K562 (cell line): ENCODE data around the gene GLE1. TPM values are rescaled to one million over a fixed set of nuclear protein-coding genes. Genes with fewer than 3 reads are reported as not detected.

Experiments used
- ARNT ChIP-seq, 2 experiments: fragments of 450-650 bp; IDR thresholded peaks; 2 replicates each; pipeline ENCODE4 v1.6.1; 2016; ENCODE audit warnings: mild to moderate bottlenecking in 1 of 2
- CREM ChIP-seq: IDR thresholded peaks from 2 replicates; pipeline ENCODE4 v1.6.1; 2014; ENCODE audit warnings: antibody characterized with exemption, low read depth
- ETV1 ChIP-seq: fragments of 450-650 bp; conservative IDR thresholded peaks from 2 replicates; pipeline ENCODE4 v1.6.1; 2016; ENCODE audit warnings: missing genetic modification characterization, control low read depth, low read depth, missing compliant biosample characterization
- JUN ChIP-seq, 2 experiments: sonication (generic) in 1 of 2; formaldehyde crosslinking in 1 of 2; IDR thresholded peaks; 2 replicates each; pipeline versions ENCODE4 v1.6.1 to v1.8.0; 2012 to 2022; ENCODE audit warnings: borderline replicate concordance in 2 of 2, mild to moderate bottlenecking in 2 of 2, improper control_type of control experiment in 1 of 2, low read depth in 1 of 2, low read length in 1 of 2, missing genetic modification reagents in 1 of 2
- MTA3 ChIP-seq: fragments of 450-650 bp; formaldehyde crosslinking; IDR thresholded peaks from 2 replicates; pipeline ENCODE4 v1.6.1; 2017; ENCODE audit warnings: mild to moderate bottlenecking, borderline replicate concordance
- SMARCA4 ChIP-seq: fragments of 450-650 bp; IDR thresholded peaks from 2 replicates; pipeline ENCODE4 v1.6.1; 2016
- SUPT5H ChIP-seq: fragments of 450-650 bp; IDR thresholded peaks from 2 replicates; pipeline ENCODE4 v1.6.1; 2016
- polyA plus RNA-seq, 8 experiments: library from polyadenylated mRNA; depleted of rRNA in 4 of 8; stranded (reverse) in 5 of 8; unstranded in 3 of 8; fragments of >200 nt; fragmentation: Nextera tagmentation in 2 of 8; fragmentation: Illumina TruSeq in 1 of 8; extraction: Ambion mirVana in 2 of 8; extraction: Trizol in 1 of 8; gene quantifications; 2 replicates each; pipeline versions ENCODE4 v1.2.1 to v1.2.3, GENCODE V29; 2011 to 2014; ENCODE audit warnings: inconsistent platforms in 1 of 8, missing spikeins in 1 of 8
- total RNA-seq, 7 experiments: library from RNA; depleted of rRNA in 6 of 7; stranded (reverse); fragments of >200 nt in 6 of 7; fragmentation: Illumina TruSeq in 2 of 7; extraction: Trizol in 2 of 7; gene quantifications; 2 replicates each; pipeline versions ENCODE4 v1.2.1 to v1.2.3, GENCODE V29; 2011 to 2021; ENCODE audit warnings: low replicate concordance in 1 of 7
- TF ChIP-seq, protein P1 (sequence below): sonication (generic); formaldehyde crosslinking; IDR thresholded peaks from 2 replicates; pipeline ENCODE4 v1.8.1; 2023; ENCODE audit warnings: missing genetic modification reagents, mild to moderate bottlenecking, borderline replicate concordance
- TF ChIP-seq, protein P2 (sequence below), 2 experiments: IDR thresholded peaks; 2 replicates each; pipeline ENCODE4 v1.6.1; 2012; ENCODE audit warnings: improper control_type of control experiment in 2 of 2, low read depth in 2 of 2, low read length in 2 of 2, borderline replicate concordance in 1 of 2
- TF ChIP-seq, protein P3 (sequence below), 2 experiments: fragments of 450-650 bp in 1 of 2; sonication (generic) in 1 of 2; formaldehyde crosslinking in 1 of 2; IDR thresholded peaks; 2 replicates each; pipeline versions ENCODE4 v1.7.1 to v1.9.0; 2016 to 2022; ENCODE audit warnings: inconsistent platforms in 1 of 2, mild to moderate bottlenecking in 1 of 2, missing genetic modification reagents in 1 of 2

GLE1 gene
- total and polyA plus RNA-seq, 9 of the 15 experiments (the other 6 are each of a cell fraction or from before 2014, with no cell fraction given), result 15.9 to 44.8 (median 37.6) TPM

DNA sequence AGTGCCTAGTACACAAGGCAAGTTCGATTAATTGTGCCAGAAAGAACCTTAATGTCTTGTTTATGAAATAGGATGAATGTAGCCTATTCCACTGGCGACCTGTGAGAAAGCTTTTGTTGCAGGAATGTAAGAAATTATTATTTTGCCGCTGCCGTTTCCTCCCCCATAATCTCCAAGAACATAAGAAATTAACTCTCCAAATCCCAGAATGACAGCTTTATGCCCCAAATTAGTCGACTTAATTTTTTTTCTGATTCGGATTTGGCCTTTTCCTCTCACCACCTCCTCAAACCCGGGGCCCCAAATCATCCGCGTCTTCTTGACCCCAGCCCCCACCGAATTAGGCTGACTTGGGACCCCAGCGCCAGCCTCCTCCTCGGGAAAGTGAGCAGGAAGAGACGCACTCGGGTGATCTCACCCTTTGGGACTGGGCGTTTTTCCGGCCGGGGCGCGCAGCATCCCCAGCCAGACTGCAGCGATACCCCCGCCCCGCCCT is 47.2 kb downstream of the GLE1 start (continued):
- TF ChIP-seq, protein P1, sequence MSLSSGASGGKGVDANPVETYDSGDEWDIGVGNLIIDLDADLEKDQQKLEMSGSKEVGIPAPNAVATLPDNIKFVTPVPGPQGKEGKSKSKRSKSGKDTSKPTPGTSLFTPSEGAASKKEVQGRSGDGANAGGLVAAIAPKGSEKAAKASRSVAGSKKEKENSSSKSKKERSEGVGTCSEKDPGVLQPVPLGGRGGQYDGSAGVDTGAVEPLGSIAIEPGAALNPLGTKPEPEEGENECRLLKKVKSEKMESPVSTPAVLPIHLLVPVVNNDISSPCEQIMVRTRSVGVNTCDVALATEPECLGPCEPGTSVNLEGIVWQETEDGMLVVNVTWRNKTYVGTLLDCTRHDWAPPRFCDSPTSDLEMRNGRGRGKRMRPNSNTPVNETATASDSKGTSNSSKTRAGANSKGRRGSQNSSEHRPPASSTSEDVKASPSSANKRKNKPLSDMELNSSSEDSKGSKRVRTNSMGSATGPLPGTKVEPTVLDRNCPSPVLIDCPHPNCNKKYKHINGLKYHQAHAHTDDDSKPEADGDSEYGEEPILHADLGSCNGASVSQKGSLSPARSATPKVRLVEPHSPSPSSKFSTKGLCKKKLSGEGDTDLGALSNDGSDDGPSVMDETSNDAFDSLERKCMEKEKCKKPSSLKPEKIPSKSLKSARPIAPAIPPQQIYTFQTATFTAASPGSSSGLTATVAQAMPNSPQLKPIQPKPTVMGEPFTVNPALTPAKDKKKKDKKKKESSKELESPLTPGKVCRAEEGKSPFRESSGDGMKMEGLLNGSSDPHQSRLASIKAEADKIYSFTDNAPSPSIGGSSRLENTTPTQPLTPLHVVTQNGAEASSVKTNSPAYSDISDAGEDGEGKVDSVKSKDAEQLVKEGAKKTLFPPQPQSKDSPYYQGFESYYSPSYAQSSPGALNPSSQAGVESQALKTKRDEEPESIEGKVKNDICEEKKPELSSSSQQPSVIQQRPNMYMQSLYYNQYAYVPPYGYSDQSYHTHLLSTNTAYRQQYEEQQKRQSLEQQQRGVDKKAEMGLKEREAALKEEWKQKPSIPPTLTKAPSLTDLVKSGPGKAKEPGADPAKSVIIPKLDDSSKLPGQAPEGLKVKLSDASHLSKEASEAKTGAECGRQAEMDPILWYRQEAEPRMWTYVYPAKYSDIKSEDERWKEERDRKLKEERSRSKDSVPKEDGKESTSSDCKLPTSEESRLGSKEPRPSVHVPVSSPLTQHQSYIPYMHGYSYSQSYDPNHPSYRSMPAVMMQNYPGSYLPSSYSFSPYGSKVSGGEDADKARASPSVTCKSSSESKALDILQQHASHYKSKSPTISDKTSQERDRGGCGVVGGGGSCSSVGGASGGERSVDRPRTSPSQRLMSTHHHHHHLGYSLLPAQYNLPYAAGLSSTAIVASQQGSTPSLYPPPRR (CRISPR knock-in tag), result no peak
- TF ChIP-seq JUN (IDR thresholded peaks at IDR 0.05; ENCODE audit: borderline replicate concordance, low read depth, low read length) (0 out of 2 replicates have a peak, but pooled peaks have one; percentile 52), JUN (CRISPR knock-in tag; IDR thresholded peaks at IDR 0.05; ENCODE audit: borderline replicate concordance) (no peak), SUPT5H (no peak), CREM (no peak), ETV1 (tag) (0 out of 2 replicates have a peak, but pooled peaks have one; percentile 19), MTA3 (no peak; the same call in 1 of the 2 replicates), SMARCA4 (0 out of 2 replicates have a peak, but pooled peaks have one; percentile 17), ARNT (IDR thresholded peaks at IDR 0.05) (0 out of 4 replicates have a peak, but pooled peaks of 1 of the 2 experiments have one; percentile 24)
- TF ChIP-seq, protein P2, sequence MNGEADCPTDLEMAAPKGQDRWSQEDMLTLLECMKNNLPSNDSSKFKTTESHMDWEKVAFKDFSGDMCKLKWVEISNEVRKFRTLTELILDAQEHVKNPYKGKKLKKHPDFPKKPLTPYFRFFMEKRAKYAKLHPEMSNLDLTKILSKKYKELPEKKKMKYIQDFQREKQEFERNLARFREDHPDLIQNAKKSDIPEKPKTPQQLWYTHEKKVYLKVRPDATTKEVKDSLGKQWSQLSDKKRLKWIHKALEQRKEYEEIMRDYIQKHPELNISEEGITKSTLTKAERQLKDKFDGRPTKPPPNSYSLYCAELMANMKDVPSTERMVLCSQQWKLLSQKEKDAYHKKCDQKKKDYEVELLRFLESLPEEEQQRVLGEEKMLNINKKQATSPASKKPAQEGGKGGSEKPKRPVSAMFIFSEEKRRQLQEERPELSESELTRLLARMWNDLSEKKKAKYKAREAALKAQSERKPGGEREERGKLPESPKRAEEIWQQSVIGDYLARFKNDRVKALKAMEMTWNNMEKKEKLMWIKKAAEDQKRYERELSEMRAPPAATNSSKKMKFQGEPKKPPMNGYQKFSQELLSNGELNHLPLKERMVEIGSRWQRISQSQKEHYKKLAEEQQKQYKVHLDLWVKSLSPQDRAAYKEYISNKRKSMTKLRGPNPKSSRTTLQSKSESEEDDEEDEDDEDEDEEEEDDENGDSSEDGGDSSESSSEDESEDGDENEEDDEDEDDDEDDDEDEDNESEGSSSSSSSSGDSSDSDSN (IDR thresholded peaks at IDR 0.05; ENCODE audit: borderline replicate concordance in 1 of 2, low read depth in 2 of 2, low read length in 2 of 2), result peak in 1 of 2 experiments; percentile 58; a peak in 2 of 4 replicates
- TF ChIP-seq, protein P3, sequence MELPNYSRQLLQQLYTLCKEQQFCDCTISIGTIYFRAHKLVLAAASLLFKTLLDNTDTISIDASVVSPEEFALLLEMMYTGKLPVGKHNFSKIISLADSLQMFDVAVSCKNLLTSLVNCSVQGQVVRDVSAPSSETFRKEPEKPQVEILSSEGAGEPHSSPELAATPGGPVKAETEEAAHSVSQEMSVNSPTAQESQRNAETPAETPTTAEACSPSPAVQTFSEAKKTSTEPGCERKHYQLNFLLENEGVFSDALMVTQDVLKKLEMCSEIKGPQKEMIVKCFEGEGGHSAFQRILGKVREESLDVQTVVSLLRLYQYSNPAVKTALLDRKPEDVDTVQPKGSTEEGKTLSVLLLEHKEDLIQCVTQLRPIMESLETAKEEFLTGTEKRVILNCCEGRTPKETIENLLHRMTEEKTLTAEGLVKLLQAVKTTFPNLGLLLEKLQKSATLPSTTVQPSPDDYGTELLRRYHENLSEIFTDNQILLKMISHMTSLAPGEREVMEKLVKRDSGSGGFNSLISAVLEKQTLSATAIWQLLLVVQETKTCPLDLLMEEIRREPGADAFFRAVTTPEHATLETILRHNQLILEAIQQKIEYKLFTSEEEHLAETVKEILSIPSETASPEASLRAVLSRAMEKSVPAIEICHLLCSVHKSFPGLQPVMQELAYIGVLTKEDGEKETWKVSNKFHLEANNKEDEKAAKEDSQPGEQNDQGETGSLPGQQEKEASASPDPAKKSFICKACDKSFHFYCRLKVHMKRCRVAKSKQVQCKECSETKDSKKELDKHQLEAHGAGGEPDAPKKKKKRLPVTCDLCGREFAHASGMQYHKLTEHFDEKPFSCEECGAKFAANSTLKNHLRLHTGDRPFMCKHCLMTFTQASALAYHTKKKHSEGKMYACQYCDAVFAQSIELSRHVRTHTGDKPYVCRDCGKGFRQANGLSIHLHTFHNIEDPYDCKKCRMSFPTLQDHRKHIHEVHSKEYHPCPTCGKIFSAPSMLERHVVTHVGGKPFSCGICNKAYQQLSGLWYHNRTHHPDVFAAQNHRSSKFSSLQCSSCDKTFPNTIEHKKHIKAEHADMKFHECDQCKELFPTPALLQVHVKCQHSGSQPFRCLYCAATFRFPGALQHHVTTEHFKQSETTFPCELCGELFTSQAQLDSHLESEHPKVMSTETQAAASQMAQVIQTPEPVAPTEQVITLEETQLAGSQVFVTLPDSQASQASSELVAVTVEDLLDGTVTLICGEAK (IDR thresholded peaks at IDR 0.05), result peak; percentile 39; the same call in 1 of the 2 replicates
- TF ChIP-seq, protein P3 (CRISPR knock-in tag; IDR thresholded peaks at IDR 0.05), result no peak
